HepG2 (cell line): ENCODE data around the gene SCP2. TPM values are rescaled to one million over a fixed set of nuclear protein-coding genes. Genes with fewer than 3 reads are reported as not detected.
A peak's percentile ranks its signal among the peaks of the same experiment; 100 is the strongest.

ENCODE experiments used
- ATAC-seq: fragments of 200-7000 bp; cut with Tn5 transposase; 3 replicates; pipeline ENCODE4 v1.9.1; 2020; ENCODE audit warnings: mild to moderate bottlenecking, moderate library complexity
- BruUV-seq: library from RNA; stranded (reverse); fragments of 400-500 nt; replicated peaks from 2 replicates; lab custom pipeline; 2021; lab: Mats Ljungman, UMichigan
- CTCF ChIA-PET: fragments of 300-600 bp; formaldehyde crosslinking; extraction: SDS; loops from one replicate; lab custom pipeline; 2021; ENCODE audit warnings: low total read pairs, inconsistent platforms, low intra/inter-chr PET ratio; lab: Yijun Ruan, JAX
- POLR2A ChIA-PET: fragments of 350-600 bp; sonication (Branson Sonifier 250); formaldehyde crosslinking; loops from one replicate; lab custom pipeline; 2020; ENCODE audit warnings: antibody characterized with exemption, inconsistent platforms; lab: Yijun Ruan, JAX
- DNase-seq: peaks from one replicate; pipeline ENCODE4 v3.0.0-alpha.2; 2015; ENCODE audit warnings: low spot score
- FAIRE-seq: peaks from 3 replicates; lab custom pipeline; 2011; peaks lifted over from hg19 to GRCh38; lab: Jason Lieb, UNC
- H2AFZ ChIP-seq: one replicate; pipeline ENCODE4 v1.6.1; 2011; ENCODE audit warnings: low read length, inconsistent platforms
- H3K27ac ChIP-seq: fragments of 300-600 bp; 3 replicates; pipeline ENCODE4 v1.8.0; 2011; ENCODE audit warnings: mixed run types, mild to moderate bottlenecking, mixed read lengths, low read length, inconsistent platforms; ENCODE audit not compliant: insufficient read depth; ENCODE audit errors: extremely low read length
- H3K27me3 ChIP-seq, 2 experiments: fragments of 200-600 bp in 1 of 2; 2 replicates in 1 of 2; 3 replicates in 1 of 2; pipeline versions ENCODE4 v1.6.0 to v1.8.0; 2011; ENCODE audit warnings: low read length in 2 of 2, mild to moderate bottlenecking in 2 of 2, moderate library complexity in 2 of 2, inconsistent platforms in 1 of 2; ENCODE audit not compliant: insufficient read depth in 2 of 2, control insufficient read depth in 1 of 2
- H3K36me3 ChIP-seq, 2 experiments: fragments of 200-600 bp in 1 of 2; replicated peaks in 1 of 2; 2 replicates in 1 of 2; 3 replicates in 1 of 2; pipeline versions ENCODE4 v1.5.1 to v1.8.0; 2011; ENCODE audit warnings: low read length in 2 of 2, inconsistent platforms in 1 of 2; ENCODE audit not compliant: insufficient read depth in 2 of 2, control insufficient read depth in 1 of 2
- H3K4me1 ChIP-seq: 2 replicates; pipeline ENCODE4 v1.5.1; 2012; ENCODE audit warnings: low read length, inconsistent platforms; ENCODE audit not compliant: insufficient read depth
- H3K4me2 ChIP-seq: 2 replicates; pipeline ENCODE4 v1.6.0; 2011; ENCODE audit warnings: low read depth, low read length, inconsistent platforms
- H3K4me3 ChIP-seq, 3 experiments: fragments of 200-600 bp in 1 of 3; sonication (generic), shearing (Covaris generic) in 1 of 3; replicated peaks in 1 of 3; 2 replicates each; pipeline ENCODE4 v1.5.1; 2011 to 2016; ENCODE audit warnings: low read length in 3 of 3, inconsistent platforms in 2 of 3, low read depth in 2 of 3, mild to moderate bottlenecking in 2 of 3, control low read depth in 1 of 3, mixed read lengths in 1 of 3; ENCODE audit not compliant: insufficient read depth in 1 of 3
- H3K79me2 ChIP-seq: one replicate; pipeline ENCODE4 v1.6.1; 2011; ENCODE audit warnings: low read length, inconsistent platforms; ENCODE audit not compliant: insufficient read depth
- H3K9ac ChIP-seq: 2 replicates; pipeline ENCODE4 v1.6.0; 2011; ENCODE audit warnings: mild to moderate bottlenecking, low read depth, low read length, inconsistent platforms; ENCODE audit not compliant: insufficient read depth
- H3K9me3 ChIP-seq: 2 replicates; pipeline ENCODE4 v1.5.1; 2012; ENCODE audit warnings: mild to moderate bottlenecking, low read length
- H4K20me1 ChIP-seq: 2 replicates; pipeline ENCODE4 v1.6.0; 2011; ENCODE audit warnings: inconsistent platforms, mild to moderate bottlenecking, low read length, moderate library complexity; ENCODE audit not compliant: insufficient read depth
- HMG20B ChIP-seq: conservative IDR thresholded peaks from 2 replicates; pipeline ENCODE4 v1.6.1; 2016; ENCODE audit warnings: missing genetic modification reagents, missing compliant biosample characterization
- HOXA7 ChIP-seq: sonication (generic); formaldehyde crosslinking; IDR thresholded peaks from 2 replicates; pipeline ENCODE4 v1.8.1; 2022; ENCODE audit warnings: mild to moderate bottlenecking, missing genetic modification reagents, moderate library complexity
- NCOR1 ChIP-seq: fragments of 200-600 bp; sonication (generic); IDR thresholded peaks from 2 replicates; pipeline ENCODE4 v1.7.0; 2017; ENCODE audit warnings: antibody characterized with exemption, low read length, borderline replicate concordance
- PLRG1 ChIP-seq: fragments of 450-650 bp; conservative IDR thresholded peaks from 2 replicates; pipeline ENCODE4 v1.6.1; 2016
- RXRA ChIP-seq: sonication (generic); formaldehyde crosslinking; IDR thresholded peaks from 2 replicates; pipeline ENCODE4 v1.5.1; 2020; ENCODE audit warnings: missing genetic modification reagents
- SMYD3 ChIP-seq: sonication (generic); formaldehyde crosslinking; IDR thresholded peaks from 2 replicates; pipeline ENCODE4 v1.8.1; 2023; ENCODE audit warnings: mild to moderate bottlenecking, missing genetic modification reagents
- WGBS: methylation state at CpG from one replicate; pipeline ENCODE4 v1.1.6; 2017; ENCODE audit warnings: low lambda C conversion rate; 5-methylcytosine and 5-hydroxymethylcytosine counted together
- in situ Hi-C: cut with HindIII; loops from 2 replicates; pipeline ENCODE4 v1.10.0; 2017; ENCODE audit warnings: low pct_unique_long_range_greater_than_20kb; ENCODE audit not compliant: extremely low pct_ligation_motif_present
- intact Hi-C: fragments of 100-400 bp; cut with micrococcal nuclease; formaldehyde crosslinking; loops from one replicate; pipeline ENCODE4 v1.10.0; 2022; ENCODE audit not compliant: unreplicated experiment
- polyA plus RNA-seq, 8 experiments: library from polyadenylated mRNA; depleted of rRNA in 3 of 8; stranded (reverse) in 7 of 8; unstranded in 1 of 8; fragments of >200 nt; fragmentation: Illumina TruSeq in 4 of 8; extraction: Trizol in 4 of 8; gene quantifications; 2 replicates each; pipeline versions ENCODE4 v1.2.1 to v1.2.3, GENCODE V29; 2011 to 2016; ENCODE audit warnings: low read depth in 4 of 8, missing spikeins in 1 of 8, mixed read lengths in 1 of 8; ENCODE audit not compliant: insufficient read depth in 1 of 8
- total RNA-seq, 5 experiments: library from RNA; depleted of rRNA; stranded (reverse); fragments of >200 nt; fragmentation: Illumina TruSeq; extraction: Trizol; gene quantifications; 2 replicates each; pipeline ENCODE4 v1.2.3, GENCODE V29; 2016; ENCODE audit warnings: low read depth in 1 of 5
- TF ChIP-seq, protein P1 (sequence below): sonication (generic); formaldehyde crosslinking; IDR thresholded peaks from 2 replicates; pipeline ENCODE4 v1.8.0; 2022; ENCODE audit warnings: missing genetic modification reagents, mild to moderate bottlenecking, moderate library complexity, borderline replicate concordance
- TF ChIP-seq, protein P2 (sequence below): sonication (generic); formaldehyde crosslinking; conservative IDR thresholded peaks from 2 replicates; pipeline ENCODE4 v1.4.0; 2020; ENCODE audit warnings: missing genetic modification reagents
- TF ChIP-seq, protein P3 (sequence below): sonication (generic); formaldehyde crosslinking; IDR thresholded peaks from 2 replicates; pipeline ENCODE4 v1.5.0; 2020; ENCODE audit warnings: mild to moderate bottlenecking, missing genetic modification reagents
- TF ChIP-seq, protein P4 (sequence below): sonication (generic); formaldehyde crosslinking; IDR thresholded peaks from 2 replicates; pipeline ENCODE4 v1.5.0; 2020; ENCODE audit warnings: missing genetic modification reagents

SCP2 gene
- total and polyA plus RNA-seq, 2 of the 13 experiments (the other 11 are each of a cell fraction or from before 2014, with no cell fraction given): 59.0 to 133 TPM

DNA sequence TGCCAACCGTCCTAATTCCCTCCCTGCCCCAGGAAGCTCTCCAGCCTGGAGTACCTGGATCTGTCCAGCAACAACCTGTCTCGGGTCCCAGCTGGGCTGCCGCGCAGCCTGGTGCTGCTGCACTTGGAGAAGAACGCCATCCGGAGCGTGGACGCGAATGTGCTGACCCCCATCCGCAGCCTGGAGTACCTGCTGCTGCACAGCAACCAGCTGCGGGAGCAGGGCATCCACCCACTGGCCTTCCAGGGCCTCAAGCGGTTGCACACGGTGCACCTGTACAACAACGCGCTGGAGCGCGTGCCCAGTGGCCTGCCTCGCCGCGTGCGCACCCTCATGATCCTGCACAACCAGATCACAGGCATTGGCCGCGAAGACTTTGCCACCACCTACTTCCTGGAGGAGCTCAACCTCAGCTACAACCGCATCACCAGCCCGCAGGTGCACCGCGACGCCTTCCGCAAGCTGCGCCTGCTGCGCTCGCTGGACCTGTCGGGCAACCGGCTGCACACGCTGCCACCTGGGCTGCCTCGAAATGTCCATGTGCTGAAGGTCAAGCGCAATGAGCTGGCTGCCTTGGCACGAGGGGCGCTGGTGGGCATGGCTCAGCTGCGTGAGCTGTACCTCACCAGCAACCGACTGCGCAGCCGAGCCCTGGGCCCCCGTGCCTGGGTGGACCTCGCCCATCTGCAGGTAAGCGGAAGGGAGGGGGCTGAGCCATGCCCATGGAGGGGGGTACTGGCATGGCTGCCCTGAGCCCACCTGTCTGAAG lies 151.4 kb downstream of the SCP2 start:
- POLR2A ChIA-PET: interaction anchor here (1.1 kb wide), 1 partner anchor 11 kb away, joined by 3 read pairs; no protein-coding TSS in a partner anchor
- no peak for FAIRE-seq
- in situ Hi-C loops: no loop called here
- no TSS peak for BruUV-seq
- CTCF ChIA-PET: no interaction called here
- intact Hi-C loops: no loop called here
- no peaks in the 10 kb centered on the region for H3K9me3 ChIP-seq
- DNase-seq: no peak
- H2AFZ ChIP-seq: no peak overlapping the region
- no peak for ATAC-seq
- H3K9ac ChIP-seq: no peak overlapping the region
- H3K4me2 ChIP-seq: no peak overlapping the region
- no peak overlapping the region for H3K4me3 ChIP-seq
- no peak overlapping the region for H3K27ac ChIP-seq
- no peak for TF ChIP-seq HOXA7
- TF ChIP-seq, protein P1, sequence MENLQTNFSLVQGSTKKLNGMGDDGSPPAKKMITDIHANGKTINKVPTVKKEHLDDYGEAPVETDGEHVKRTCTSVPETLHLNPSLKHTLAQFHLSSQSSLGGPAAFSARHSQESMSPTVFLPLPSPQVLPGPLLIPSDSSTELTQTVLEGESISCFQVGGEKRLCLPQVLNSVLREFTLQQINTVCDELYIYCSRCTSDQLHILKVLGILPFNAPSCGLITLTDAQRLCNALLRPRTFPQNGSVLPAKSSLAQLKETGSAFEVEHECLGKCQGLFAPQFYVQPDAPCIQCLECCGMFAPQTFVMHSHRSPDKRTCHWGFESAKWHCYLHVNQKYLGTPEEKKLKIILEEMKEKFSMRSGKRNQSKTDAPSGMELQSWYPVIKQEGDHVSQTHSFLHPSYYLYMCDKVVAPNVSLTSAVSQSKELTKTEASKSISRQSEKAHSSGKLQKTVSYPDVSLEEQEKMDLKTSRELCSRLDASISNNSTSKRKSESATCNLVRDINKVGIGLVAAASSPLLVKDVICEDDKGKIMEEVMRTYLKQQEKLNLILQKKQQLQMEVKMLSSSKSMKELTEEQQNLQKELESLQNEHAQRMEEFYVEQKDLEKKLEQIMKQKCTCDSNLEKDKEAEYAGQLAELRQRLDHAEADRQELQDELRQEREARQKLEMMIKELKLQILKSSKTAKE (CRISPR knock-in tag): 0 out of 2 replicates have a peak, but pooled peaks have one; percentile 16
- H3K27me3 ChIP-seq: peaks cover 13 to 61% of the 10 kb centered on the region in 2 experiments
- no peaks in the 10 kb centered on the region for H3K36me3 ChIP-seq
- H3K79me2 ChIP-seq: no peaks in the 10 kb centered on the region
- H4K20me1 ChIP-seq: no peaks in the 10 kb centered on the region
- peaks cover 56% of the 10 kb centered on the region for H3K4me1 ChIP-seq
- WGBS: 94% methylated on average over 13 of the region's 46 CpGs

DNA sequence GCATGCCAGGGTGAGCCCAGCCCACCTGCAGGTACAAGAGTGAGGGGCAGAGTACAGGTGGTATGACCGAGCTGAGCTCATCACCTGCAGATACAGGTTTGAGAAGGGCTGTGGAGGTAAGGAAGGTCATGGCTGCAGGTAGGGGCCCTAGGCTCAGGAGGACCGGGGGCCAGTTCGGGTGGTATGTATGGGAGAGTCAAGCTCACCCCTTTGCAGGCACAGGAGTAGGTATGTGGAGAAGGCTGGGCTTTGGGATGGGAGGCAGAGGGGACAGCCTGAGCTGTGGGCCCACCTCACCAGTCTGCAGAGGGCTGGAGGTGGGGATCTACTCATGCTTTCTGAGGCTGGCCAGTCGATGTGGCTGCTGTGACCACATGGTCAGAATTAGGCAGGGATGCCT lies 152.2 kb downstream of the SCP2 start:
- no peaks in the 10 kb centered on the region for H4K20me1 ChIP-seq
- ATAC-seq (no peak), DNase-seq (no peak), FAIRE-seq (no peak)
- no peak overlapping the region for H2AFZ ChIP-seq
- H3K9ac ChIP-seq: no peak overlapping the region
- 20% methylated on average over 3 of the region's 4 CpGs for WGBS
- ChIA-PET POLR2A (interaction anchor here (0.7 kb wide), 1 partner anchor 12 kb away, joined by 4 read pairs; no protein-coding TSS in a partner anchor), CTCF (no interaction called here)
- H3K27me3 ChIP-seq: peaks cover 15 to 68% of the 10 kb centered on the region in 2 experiments
- no peaks in the 10 kb centered on the region for H3K79me2 ChIP-seq
- H3K4me2 ChIP-seq: no peak overlapping the region
- no TSS peak for BruUV-seq
- no peak overlapping the region for H3K27ac ChIP-seq
- in situ Hi-C loops (no loop called here), intact Hi-C loops (no loop called here)
- peaks cover 57% of the 10 kb centered on the region for H3K4me1 ChIP-seq
- no peaks in the 10 kb centered on the region for H3K9me3 ChIP-seq
- no peak overlapping the region for H3K4me3 ChIP-seq
- no peaks in the 10 kb centered on the region for H3K36me3 ChIP-seq
- TF ChIP-seq HMG20B (CRISPR knock-in tag): no peak
- no peak for TF ChIP-seq PLRG1
- TF ChIP-seq, protein P2, sequence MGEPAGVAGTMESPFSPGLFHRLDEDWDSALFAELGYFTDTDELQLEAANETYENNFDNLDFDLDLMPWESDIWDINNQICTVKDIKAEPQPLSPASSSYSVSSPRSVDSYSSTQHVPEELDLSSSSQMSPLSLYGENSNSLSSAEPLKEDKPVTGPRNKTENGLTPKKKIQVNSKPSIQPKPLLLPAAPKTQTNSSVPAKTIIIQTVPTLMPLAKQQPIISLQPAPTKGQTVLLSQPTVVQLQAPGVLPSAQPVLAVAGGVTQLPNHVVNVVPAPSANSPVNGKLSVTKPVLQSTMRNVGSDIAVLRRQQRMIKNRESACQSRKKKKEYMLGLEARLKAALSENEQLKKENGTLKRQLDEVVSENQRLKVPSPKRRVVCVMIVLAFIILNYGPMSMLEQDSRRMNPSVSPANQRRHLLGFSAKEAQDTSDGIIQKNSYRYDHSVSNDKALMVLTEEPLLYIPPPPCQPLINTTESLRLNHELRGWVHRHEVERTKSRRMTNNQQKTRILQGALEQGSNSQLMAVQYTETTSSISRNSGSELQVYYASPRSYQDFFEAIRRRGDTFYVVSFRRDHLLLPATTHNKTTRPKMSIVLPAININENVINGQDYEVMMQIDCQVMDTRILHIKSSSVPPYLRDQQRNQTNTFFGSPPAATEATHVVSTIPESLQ (CRISPR knock-in tag): no peak
- no peak for TF ChIP-seq RXRA (CRISPR knock-in tag)
- TF ChIP-seq, protein P3, sequence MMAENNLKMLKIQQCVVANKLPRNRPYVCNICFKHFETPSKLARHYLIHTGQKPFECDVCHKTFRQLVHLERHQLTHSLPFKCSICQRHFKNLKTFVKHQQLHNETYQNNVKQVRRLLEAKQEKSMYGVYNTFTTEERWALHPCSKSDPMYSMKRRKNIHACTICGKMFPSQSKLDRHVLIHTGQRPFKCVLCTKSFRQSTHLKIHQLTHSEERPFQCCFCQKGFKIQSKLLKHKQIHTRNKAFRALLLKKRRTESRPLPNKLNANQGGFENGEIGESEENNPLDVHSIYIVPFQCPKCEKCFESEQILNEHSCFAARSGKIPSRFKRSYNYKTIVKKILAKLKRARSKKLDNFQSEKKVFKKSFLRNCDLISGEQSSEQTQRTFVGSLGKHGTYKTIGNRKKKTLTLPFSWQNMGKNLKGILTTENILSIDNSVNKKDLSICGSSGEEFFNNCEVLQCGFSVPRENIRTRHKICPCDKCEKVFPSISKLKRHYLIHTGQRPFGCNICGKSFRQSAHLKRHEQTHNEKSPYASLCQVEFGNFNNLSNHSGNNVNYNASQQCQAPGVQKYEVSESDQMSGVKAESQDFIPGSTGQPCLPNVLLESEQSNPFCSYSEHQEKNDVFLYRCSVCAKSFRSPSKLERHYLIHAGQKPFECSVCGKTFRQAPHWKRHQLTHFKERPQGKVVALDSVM: no peak
- no peak for TF ChIP-seq SMYD3 (CRISPR knock-in tag)
- TF ChIP-seq, protein P4, sequence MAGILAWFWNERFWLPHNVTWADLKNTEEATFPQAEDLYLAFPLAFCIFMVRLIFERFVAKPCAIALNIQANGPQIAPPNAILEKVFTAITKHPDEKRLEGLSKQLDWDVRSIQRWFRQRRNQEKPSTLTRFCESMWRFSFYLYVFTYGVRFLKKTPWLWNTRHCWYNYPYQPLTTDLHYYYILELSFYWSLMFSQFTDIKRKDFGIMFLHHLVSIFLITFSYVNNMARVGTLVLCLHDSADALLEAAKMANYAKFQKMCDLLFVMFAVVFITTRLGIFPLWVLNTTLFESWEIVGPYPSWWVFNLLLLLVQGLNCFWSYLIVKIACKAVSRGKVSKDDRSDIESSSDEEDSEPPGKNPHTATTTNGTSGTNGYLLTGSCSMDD: no peak
- TF ChIP-seq NCOR1: no peak
